Mucosa of gallbladder (tissue), 1 donor: ENCODE data around the gene PRELID3B. TPM values are rescaled to one million over a fixed set of nuclear protein-coding genes. Genes with fewer than 3 reads are reported as not detected.
"Not testable (repeated sequence)": the region's sequence is repeated elsewhere in the genome, so short reads cannot be mapped to it uniquely, and the experiment has no call there.

Source experiments
- DNase-seq: peaks from one replicate; pipeline ENCODE4 v3.0.0-alpha.2; 2020; ENCODE audit warnings: low spot score
- total RNA-seq: library from RNA; stranded (reverse); gene quantifications from one replicate; pipeline ENCODE4 v1.2.1, GENCODE V29; 2021
- donor health status: DM: no; HTN: no; CAD: no.

The PRELID3B gene
- total RNA-seq, 1 donor from 2014 or later: 35.0 TPM

DNA sequence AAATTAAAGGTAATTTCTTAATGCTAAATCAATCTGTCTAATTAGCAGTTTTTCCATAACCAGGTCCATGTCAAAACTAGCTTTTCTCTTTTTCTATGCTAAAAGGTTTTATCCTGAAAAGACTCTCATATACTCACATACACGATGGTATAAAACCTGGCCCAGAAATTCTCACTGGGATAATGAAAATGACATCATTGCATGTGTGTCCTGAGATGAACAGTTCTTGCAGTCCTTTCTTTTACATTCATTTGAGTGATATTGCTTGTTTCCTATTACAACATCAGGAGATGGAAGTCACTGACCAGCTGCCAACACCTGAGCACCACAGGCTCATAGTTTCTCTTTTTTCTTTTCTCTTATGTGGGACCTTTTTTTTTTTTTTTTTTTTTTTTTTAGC, 7.9 kb upstream of the PRELID3B start:
- DNase-seq: no peak

DNA sequence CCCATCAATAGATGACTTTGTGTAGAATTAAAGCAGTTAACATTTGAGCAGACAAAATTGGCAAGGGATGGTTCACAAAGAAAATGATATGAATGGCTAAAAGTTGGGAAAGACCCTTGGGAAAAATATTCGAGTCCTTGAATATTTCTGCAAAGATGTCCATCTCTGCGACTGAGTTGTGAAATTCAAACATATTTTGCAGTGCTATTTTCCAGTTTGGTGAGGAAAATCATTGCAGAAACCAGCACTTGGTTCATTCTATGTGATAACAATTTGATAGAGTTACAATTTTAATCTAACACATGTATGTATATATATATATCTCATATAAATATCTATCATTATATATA, 6.1 kb upstream of the PRELID3B start:
- no peak for DNase-seq

DNA sequence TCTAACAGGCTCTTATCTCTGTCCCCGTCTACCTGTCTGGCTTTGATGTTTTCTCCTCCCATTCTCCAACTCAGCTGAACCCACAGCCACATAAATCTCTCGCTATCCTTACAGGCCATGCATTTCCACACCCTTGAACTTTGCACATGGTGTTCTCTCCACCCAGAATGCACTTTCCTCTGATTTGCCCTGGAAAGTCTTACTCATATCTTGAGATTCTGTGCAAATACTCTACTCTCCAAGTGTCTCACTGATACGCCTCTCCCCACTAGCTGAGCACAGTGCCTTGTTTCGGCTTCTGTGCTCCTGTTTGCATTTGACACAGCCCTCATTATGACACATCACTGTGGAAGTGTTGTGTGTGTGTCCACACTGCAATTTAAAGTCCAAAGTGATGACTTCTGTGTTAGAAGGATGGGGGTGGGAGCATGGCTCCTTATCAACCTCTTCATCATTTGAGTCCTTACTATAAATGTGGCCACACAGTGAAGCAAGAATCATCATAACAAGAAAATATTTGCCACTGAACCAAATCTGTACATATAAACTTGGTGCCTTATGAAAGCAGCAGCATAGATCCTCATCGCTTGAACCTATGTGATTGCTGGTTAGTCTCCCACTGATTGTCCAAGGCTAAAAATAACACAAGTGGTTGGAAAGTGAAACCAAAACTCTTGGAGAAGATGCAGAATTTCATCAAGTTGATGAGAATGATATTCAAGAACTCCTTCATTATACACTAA, 5.5 kb upstream of the PRELID3B start:
- no peak for DNase-seq

DNA sequence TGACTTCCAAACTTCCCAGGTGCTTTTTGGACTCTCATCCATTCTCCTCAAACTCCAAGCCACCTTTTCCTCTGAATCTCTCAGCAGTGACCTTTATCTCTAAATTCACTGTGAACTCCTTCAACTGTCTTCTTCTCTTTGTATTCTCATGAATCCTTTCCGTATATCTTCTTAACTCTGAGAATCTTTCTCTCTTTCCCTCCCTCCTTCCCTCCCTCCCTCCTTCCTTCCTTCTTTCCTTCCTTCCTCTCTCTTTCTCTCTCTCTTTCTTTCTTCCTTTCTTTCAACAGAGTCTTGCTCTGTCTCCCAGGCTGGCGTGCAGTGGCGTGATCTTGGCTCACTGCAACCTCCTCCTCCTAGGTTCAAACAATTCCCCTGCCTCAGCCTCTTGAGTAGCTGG, 4.3 kb upstream of the PRELID3B start:
- DNase-seq: no peak

DNA sequence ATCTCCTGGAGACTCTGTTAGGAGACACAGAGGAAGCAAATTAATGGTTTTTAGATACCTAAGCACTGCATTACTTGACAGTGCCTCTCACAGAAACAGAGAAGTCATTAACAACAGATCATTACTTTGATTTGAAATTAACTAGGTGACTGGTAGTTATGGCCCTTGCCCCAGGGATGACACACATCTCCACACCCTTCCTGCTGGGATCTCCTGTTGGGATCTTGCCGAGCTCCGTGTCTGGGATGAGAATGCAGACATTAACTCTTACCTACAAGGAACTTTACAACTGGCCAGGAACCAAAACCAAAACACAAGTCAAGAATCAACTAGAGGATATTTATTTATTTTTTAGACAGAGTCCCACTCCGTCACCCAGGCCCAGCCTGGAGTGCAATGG, 2.2 kb upstream of the PRELID3B start:
- DNase-seq: no peak

DNA sequence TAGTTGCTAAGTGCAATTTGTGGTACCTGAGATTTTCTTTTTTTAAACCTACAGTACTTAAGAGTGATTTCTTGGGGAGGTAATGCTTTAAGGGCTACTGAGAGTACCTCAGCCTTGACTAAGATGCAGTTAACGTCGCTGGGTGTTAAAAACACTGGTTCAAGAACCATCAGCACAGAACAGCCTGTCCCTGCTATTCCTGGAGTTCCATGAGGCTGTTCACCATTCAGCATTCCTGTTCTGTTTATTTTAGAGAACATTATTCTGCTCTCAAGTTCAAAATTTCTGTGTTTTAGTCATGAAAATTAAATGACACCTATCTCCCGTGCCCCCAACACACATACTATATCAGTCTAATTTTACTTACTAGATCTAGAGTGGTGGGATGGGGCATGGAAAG, 1.7 kb upstream of the PRELID3B start:
- DNase-seq: no peak

DNA sequence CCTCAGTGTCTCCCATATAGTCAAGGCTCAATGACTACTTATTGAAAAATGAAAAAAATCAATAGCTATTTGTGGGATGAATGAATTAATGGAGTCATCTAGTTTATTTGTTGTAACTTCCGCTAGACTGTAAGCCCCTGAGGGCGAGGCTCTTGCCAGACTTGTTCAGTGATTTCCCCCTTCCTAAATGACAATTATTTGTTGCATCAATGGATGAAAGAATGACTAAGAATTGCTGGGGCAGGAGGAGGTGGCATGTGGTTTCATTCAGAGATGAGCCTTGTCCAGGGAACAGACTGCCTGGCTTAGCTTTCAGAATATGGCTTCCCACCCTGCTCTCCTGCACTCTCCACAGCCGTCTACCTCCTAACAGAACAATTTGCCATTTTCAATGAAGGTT, 1.1 kb upstream of the PRELID3B start:
- no peak for DNase-seq

DNA sequence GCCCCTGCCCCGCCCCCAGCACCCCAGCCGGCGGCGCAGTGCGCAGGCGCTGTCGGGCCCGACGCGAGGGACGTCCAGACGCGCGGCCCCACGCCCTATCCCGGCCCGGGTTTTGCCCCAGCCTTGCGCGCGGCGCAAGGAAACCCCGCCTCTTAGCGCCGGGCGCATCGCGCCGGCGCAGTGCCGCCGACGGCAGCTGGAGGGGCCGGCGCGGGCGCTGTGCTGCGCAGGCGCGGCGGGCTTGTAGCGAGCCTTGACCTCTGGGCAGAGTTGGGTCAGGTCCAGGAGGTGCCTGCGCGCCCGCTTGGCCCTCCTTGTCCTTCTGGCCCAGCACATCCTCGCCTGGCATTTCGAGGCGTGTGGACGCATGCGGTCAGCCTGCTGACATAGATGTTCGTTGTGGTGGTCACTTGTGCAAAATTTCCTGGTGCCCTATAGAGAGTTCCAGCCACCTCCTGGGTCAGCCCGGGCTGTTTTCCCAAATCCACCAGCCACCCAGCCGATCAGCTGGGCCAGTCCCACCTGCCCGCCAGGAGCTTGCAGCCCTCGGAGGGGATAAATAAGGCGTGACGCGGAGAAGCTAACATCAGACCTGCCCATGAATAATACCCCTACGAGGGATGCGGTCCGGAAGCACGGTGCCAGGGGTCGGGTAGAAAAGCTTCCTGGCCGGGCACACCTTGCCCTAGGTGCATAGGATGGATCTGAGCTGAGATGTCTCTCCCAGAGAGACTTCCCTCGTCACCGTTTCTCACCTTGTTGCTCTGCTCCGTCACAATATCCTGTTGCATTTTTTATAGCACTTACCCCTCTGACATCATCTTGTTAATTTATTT, 428 bp upstream of the PRELID3B start:
- peak; percentile 93 for DNase-seq

DNA sequence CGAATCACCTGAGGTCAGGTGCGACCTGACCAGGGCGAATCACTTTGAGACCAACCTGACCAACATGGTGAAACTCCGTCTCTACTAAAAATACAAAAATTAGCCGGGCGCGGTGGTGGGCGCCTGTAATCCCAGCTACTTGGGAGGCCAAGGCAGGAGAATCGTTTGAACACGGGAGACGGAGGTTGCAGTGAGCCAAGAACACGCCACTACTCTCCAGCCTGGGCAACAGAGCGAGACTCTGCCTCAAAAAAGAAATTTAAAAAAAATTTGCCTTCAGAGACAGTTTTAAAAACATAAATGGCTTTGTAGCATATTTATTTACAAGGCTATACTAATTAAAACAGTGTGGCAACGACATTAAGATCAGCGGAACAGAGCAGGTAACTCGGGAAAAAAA, 1.1 kb downstream of the PRELID3B start:
- not testable (repeated sequence) for DNase-seq

DNA sequence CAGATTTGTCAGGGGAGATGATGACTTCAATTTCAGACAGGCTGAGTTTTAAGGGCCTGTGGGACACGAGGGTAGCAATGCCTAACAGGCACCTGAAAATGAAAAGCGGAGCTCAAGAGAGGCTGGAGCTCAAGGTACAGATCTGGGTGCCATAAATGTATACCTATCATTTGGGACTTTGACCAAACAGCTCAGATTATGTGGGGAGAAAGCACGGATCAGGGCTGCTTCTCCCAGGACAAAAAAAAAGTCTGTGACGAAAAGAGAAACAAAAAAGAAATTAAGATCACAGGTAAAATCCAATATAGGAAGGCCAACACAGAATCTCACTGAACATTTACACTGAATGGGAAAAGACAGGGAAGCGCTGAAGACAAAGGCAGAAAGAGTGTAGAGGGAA, 1.9 kb downstream of the PRELID3B start:
- DNase-seq: no peak

DNA sequence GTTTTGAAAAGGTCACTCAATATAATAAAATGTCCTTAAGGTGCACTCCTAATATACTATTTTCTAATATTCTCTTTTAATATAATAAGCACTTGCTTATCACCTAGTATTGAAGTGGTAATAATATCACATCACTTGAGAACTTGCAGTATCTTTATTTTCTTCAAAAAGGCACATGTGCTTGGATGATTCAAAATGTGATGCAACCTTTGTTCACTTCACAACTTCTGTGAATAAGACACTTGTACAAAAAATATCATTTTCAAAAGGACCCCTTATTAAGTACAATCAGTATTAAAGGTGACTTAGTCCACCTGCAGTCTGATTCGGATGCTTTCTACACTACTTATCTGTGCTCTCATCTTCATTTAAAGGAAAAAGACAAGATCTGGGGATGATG, 3.4 kb downstream of the PRELID3B start:
- DNase-seq: no peak

DNA sequence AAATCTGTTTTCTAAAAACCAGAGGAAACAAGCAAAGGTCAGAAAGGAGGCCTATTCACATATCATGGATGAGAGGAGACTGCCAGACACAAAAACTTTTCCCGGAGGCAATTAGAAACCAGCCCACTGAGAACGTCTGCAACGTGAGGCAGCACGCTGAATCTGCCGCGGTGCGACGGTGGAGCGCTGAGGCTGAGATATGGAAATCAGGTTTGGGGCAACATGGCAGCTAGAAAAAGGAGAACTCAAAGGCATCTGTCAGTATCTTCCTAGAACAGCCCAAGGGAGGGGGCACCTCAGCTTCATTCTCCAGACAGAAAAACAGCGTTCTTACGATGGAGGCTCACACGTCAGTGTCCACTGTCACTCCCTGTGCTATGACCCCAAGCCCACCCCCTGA, 5.2 kb downstream of the PRELID3B start:
- DNase-seq: no peak

DNA sequence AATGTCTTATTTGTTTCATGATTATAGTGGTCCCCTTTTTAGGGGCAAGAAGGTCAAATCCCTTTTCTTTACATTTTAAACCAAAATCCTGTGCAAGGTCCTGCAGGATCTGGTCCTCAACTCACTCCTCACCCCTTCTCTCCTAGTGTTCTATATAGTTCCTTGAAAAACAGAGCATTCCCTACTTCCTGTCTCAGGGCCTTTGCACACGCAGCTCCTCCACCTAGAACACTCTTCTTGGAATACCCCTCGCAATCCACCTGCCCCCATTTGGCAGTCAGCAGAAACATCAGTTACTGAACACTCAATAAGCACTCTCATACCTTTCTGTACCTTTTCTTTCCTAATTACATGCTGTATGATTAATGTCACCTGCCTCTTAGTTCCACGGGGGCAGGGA, 7.2 kb downstream of the PRELID3B start:
- DNase-seq: no peak

DNA sequence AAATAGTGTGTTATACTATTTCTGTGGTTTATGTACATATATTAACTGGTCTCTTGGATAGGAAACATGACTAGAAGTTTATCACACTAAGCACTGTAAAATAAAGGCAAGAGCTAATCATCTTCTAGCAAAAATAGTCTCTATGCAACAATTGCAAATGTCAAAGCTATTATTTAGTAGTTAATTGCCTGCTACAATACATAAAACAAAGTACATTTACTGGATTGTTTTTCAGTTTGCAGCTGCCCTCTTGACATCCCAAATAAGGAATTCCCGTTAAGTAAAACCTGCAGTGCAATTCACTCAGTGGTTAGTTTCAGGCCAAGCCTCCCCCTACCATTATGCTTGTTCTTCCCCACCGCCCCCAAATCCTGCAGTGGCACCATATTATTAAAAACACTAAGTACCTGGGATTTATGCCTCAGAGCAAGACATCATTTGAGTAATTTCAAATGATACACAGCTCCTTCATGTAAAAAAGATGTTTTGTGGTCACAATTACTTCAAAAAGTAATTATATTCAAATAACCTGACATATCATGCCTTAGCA, 8.9 kb downstream of the PRELID3B start:
- DNase-seq: no peak

DNA sequence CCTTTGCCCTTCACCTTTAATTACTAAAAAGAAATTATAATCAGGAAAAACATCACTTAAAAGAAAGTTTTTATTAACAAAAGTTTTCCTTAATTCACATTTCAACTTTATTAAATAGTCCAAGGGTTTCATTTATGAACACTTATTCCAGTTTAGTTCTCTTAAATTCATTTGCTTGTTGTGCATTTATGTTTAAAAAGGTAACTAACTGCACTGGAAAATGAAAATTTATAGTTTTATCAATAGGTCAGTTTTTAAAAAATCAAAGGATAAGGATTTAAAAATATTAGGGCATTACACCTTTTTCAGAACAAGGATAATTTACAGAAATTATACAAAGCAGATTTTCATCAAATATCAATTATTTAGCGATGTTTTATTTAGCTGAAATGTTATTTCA, 9.5 kb downstream of the PRELID3B start:
- DNase-seq: no peak

DNA sequence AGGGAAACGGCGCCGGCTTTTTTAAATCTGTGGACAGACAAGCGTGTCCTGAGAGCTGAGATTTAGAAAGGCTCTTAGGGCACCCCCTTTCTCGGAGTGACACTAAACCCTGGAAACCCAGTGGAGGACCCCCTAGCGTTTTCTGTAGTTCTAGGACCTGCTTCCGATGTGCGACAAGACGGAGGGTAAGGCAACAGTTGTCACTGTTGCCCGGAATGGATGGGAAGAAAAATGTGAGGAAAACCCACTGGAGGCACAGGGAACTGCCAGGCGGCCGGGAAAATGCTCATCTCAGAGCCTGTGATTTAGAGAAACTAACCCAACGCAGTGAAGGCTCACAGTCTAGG, 9.9 kb downstream of the PRELID3B start:
- no peak for DNase-seq

DNA sequence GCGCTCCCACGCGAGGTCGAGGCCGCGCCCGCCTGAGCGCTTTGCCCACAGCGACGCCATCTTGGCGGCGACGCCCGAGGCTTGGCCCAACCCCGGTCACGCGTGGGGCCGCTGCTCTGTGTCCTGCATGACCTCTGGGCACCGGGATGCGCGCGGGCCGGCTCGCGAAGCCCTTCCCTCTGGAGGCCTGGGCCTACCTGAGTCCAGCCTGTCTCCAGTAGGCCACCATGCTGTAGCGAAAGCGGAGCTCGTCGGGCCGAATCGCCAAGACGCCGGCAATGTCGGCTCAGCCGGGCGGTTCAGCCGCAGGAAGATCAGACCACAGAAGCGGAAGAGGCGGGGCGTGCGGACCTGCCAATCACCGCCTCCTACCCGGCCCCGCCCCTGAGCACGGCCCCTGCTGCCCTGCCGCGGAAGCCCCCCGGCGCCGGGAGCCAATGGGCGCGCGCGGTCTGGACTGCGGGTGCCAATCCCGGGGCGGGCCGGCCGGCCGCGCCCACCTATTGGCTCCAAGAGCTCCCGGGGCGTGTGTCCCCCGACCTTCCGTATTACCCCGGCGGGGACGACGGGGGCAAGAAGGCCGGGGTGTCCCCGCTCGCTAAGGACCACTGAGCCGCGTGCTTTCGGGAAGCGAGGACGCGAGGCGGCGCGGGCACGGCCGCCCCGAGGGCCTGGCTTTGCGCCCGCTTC, 10.4 kb downstream of the PRELID3B start, which contains the start of gene ATP5F1E:
TSS of gene ATP5F1E (minus strand) at position 313 of the 690 bp plus-strand sequence. CDS start at position 229, 84 bp downstream.
- peak; percentile 96 for DNase-seq

DNA sequence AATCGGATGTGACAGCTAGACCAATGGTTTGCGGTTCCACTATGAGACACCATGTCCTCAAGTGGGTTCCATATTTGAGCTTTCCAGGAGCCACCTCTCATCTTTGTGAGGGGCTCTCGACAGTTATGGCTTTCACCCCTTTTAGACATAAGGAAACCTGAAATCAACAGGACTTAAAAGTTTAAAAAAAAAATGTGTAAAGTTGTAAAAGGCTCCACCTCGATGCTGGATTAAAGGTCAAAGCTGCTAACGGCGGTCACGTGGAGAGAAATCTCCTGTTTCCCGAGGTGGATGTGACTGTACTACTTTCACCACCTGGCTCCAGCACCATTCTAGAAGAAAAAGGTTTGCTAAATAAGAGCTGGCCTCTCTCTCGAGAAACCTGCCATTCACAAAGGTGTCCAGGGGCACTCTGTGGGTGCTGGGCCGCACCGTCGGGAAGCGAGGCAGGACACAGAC, 11.0 kb downstream of the PRELID3B start:
- no peak for DNase-seq

DNA sequence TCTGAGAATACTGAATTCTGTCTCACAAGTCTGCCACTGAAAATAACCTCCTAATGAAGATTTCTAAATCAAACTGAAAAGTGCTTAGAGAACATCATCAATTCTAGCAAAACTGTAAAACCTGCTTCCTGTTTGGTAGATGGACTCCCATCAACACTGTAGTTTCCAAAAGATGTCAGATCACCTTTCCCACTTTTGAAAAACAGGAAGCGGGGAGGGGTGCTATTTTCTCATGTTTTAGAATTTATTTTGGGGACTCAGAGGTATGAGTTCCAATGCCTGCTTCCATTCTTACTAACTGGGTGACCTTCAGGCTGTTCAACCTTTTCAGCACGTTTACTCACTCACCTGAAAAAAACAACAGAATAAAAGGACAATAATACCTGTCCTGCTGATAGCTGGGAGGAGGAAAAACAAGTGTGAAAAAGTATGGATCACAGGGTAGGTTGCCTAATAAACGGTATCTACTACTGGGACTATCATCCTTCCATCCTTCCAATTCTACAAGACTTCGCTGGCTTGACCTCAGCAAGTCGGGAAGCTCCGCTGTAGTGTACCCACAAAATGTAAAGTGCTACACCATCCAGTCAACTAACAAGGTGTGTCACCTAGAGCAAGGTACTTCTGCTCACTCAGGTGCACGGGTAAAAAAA, 11.5 kb downstream of the PRELID3B start:
- DNase-seq: no peak

DNA sequence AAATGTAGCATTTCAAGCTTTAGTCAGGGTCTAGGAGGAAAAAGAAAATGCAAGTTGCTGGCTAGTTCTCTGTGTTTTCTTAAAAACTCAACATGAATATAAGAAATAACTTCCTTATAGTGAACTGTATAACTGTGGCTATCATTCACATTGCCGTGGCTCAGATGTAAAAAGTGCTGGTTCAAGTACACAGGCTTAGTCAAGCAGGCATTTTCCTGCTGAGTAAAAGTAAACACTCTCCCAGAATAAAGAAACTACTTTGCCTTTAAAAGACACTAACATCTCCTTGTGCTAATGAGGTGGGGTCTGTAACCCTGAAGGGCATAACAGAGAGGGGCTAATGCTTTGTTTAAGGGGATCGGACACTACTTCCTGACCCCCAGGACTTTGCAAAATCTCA, 13.8 kb downstream of the PRELID3B start:
- no peak for DNase-seq

DNA sequence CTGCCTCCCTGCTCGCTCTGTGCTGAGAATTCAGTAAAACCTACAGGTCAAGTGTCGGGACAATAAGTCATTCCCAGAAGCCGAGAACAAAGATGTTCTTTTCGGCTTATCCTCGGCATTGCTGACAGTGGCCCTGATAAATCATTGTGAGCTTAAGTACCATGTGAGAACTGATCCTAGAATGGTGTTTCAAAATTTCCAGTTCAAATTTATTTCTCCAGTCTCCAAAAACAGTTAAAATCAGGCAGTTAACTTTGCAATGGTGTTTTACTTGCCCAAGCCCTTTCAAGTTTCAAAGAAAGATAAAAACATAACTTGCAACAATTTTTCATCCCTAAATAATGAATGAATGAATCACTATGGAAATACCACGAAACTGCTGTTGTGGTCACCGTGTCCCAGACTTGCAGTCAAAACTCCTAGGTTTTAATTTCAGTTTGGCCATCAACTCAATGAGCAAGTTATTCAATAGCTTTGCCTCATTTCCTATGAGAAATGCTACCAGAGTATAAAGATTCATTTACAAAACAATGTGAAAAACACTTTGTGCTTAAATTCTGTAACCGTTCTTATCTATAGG, 14.8 kb downstream of the PRELID3B start:
- no peak for DNase-seq
